CD4-positive, alpha-beta T cell treated with Interleukin-6 for 4 hours (primary cell): ENCODE results near the gene FGA.
"Not testable (repeated sequence)": the region's sequence is repeated elsewhere in the genome, so short reads cannot be mapped to it uniquely, and the experiment has no call there.

Source experiments
- DNase-seq: peaks from one replicate; pipeline ENCODE4 v3.0.0-alpha.2; 2020; ENCODE audit warnings: mixed read lengths

Gene FGA

DNA sequence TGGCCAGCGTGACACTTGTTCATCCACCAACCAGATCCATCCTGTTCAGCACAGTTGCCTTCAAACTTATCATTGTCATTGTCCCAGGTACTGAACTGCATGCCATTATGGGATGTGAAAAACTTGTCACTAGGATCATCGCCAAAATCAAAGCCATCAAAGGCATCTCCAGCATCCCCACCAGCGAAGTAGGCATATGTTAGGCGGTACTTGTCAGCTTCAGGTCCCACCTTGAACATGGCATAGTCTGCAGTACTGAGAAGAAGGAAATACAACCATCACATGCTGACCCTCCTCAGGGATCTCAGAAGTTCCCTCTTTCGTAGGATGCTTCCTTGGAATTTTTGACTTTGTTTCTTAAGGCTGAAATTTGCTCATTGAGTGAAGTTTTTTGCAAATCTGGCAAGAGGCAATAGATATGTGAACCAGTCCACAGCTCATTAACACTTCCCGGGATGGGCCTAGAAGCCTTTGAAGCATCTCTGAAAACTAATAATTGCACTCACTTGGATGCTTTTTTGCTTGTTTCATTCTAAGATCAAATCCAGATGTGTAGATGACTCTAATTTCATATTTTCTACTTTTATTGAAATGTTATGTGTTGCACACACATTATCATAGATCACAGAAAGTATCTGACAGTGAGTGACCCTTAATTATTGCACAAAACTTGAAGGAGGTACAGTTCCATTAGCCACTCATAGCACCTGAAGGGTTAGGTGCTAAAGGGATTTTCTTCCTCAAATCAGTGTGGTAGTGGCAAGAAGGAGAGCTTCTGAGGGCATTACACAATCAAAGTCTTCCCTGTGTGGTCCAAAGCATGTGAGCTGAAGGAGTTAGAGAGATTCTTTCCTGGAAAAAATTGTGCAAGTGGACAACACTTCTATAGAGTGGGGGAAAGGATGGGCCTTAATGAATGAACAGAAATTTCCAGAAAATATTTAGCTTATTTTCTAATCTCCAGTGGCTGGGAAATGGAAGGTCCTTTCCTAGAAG is 16.5 kb upstream of the FGA start:
- DNase-seq, result no peak

DNA sequence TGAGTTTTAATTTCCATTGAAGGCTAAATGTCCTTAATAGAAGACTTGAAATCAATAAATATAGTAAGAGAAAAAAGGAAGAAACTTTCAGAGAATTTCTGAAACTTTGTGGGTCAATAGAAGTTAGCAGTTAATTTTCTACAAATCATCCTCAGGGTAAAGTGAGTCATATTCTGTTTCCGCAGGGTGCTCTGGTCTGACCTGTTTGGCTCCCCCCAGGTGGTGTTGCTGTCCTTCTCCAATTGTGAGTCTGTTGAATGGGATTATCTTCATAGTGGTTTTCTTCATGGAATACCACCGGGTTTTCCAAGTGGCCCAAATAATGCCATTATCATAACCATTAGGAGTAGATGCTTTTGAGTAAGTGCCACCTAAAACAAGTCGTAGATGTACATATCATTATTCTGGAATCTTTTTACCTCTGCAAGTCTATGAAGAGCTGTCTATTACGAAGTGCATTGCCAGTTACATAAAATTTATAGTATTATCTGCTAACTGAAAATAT is 14.2 kb upstream of the FGA start:
- DNase-seq, result no peak

DNA sequence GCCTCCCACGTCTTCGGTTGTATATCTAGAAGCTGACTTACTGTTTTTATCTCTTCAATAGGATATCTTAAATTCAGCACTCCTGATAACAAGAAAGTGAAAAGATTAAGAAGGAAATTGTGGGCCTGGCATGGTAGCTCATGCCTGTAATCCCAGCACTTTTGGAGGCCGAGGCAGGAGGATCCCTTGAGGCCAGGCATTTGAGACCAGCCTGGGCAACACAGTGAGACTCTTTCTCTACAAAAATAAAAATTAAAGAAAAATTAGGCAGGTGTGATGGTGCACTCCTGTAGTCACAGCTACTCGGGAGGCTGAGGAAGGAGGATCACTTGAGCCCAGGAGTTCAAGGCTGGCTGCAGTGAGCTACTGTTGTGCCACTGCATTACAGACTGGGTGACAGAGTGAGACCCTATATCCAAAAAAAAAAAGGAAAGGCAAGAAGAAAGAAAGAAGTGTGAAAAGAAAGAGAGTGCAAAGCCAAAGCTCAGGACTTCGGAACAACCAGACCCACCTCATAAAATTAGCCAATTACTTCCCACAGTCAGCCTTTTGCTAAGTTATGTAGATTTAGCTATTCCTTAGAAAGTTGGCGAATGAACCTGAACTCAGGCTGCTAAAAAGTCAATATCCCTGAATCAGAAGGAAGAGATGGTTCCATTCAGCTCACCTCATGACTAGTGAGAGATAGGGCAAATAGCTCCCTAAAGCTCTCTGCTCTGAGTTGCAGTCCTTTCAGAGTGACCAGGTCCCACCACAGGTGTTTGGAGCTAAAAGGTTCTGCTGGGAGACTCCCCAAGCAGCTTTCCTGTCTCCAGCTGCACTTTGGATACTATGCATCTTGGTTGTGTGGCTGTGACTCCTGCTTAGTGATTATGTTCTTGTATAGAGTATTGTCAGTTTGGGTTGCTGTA is 12.7 kb upstream of the FGA start:
- no peak for DNase-seq

DNA sequence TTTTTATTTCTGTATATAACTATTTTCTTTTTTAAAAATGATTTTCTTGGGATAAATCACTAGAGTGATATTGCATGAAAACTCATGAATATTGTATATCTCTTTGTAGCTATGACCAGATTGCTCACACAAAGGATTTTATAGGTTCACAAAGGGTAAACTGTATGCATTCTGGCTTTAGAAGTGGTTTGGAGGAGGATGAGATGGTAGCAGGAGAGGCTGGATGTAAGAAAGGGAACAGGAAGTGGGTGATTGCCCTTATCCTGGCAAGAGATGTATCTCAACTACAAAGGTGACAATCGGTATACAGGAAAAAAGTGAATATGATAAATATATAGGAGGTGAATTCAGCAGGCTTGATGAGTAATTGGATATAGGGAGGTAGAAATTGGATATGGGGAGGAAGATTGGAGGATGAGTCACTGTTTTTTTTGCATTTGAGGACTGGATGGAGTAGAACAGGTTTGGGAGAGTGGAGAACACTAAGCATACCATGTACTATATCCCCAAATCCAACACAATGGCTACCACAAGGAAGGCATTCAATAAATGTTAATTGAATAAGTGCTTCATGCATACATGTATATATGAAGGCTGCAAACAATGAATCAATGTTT is 12.0 kb upstream of the FGA start:
- no peak for DNase-seq

DNA sequence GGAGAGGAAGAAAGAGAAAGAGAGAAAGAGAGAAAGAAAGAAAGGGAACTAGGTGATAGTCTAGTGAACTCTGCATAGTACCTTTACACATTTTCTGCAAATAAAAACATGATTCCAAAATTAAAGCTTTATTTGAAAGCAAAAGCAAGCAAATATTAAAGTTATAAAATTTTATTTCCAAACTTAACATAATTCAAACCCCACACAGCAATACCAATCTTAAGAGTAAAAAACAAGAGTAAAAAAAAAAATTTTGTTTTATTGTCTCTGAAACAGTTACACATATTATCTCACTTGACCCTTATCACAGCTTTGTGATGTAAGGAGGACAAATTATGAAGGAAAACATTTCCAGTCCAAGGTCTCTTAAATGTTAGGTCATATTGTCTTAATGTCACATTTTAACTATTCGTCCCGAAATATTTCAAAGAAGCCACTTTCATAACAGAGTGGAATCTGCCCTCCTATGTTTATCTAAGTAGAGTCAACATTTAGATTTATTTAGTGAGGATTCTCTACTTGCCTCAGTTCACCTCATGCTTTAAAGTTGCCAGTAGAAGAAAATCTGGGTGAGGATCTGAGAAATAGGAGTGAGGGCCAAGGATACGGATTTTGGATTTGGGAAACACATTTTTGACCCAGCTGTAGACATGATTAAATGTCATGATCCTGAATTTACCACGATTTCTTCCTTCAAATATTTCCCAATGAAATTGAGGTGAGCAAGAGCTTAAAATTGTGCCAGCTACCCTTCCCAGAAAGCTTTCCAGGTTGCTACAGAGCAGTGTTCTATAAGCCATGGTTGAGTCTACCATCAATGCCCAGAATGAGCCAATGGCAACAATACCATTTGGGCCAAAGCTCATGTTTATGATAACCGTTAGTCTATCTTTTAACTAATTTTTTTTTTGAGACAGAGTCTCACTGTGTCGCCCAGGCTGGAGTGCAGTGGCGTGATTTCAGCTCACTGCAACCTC is 7.5 kb upstream of the FGA start:
- no peak for DNase-seq

DNA sequence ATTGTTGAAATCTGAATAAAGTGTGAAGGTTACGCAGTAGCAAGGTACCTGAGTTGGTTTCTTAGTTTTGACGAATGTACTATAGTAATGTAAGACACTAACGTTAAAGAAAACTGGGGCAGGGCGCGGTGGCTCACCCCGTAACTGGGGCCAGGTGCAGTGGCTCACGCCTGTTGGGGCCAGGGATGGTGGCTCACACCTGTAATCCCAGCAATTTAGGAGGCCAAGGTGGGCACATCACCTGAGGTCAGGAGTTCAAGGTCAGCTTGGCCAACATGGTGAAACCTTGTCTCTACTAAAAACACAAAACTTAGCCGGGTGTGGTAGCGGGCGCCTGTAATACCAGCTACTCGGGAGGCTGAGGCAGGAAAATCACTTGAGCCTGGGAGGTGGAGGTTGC is 6.7 kb upstream of the FGA start:
- DNase-seq, result not testable (repeated sequence)

DNA sequence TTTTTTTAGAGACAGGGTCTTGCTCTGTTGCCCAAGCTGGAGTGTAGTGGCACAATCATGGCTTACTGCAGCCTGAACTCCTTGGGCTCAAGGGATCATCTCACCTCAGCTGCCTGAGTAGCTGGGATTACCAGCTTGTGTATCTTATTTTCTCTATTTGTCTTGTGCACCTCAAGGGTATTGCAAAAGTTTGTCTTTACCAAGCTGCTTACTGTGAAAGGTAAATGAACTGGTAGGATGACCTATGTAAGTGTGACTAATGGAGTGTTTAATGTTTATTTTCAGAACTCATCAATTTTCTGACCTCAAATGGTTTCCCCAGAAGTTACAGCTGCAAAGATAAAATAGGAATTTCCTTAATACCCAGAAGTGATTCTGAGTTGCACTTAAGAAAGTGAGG is 5.3 kb upstream of the FGA start:
- DNase-seq, result no peak

DNA sequence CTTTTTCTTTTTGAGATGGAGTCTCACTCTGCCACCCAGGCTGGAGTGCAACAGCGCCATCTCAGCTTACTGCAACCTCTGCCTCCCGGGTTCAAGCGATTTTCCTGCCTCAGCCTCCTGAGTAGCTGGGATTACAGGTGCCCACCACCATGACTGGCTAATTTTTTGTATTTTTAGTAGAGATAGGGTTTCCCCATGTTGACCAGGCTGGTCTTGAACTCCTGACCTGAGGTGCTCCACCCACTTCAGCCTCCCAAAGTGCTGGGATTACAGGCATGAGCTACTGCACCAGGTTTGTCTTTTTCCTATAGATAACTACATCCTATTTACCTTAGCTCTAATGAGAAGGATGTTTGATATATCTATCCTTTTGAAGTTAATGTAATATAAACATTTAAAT is 3.8 kb upstream of the FGA start:
- not testable (repeated sequence) for DNase-seq

DNA sequence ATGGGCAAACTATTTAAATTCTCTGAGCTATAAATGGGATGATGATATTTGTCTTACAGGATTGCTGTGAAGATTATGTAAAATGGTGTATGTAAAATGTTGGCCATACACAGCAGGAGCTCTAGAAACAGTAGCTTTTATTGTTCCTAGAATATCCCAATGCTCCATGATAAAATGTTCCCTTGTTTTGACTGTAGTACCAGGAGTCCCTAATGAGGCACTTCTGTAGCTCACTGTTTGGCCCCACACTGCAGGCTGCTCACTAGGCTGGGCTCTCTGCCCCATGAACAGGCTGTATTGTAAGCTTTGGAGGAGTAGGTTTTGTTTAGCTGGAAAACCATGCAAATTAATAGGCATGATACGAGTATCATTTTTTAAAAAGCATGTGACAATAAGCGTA is 3.3 kb upstream of the FGA start:
- DNase-seq, result no peak

DNA sequence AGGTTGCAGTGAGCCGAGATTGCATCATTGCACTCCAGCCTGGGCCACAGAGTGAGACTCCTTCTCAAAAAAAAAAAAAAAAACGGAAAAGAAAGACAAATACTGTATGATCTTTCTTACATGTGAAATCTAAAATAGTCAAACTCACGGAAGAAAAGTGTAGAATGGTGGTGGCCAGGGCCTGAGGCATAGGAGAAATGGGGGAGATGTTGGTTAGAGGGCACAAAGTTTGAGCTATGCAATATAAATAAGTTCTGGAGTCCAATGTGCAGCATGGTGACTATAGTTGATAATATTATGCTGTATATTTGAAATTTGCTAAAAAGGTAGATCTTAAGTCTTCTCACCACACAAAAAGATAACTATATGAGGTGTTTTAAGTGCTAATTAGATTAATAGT is 1.3 kb upstream of the FGA start:
- no peak for DNase-seq

DNA sequence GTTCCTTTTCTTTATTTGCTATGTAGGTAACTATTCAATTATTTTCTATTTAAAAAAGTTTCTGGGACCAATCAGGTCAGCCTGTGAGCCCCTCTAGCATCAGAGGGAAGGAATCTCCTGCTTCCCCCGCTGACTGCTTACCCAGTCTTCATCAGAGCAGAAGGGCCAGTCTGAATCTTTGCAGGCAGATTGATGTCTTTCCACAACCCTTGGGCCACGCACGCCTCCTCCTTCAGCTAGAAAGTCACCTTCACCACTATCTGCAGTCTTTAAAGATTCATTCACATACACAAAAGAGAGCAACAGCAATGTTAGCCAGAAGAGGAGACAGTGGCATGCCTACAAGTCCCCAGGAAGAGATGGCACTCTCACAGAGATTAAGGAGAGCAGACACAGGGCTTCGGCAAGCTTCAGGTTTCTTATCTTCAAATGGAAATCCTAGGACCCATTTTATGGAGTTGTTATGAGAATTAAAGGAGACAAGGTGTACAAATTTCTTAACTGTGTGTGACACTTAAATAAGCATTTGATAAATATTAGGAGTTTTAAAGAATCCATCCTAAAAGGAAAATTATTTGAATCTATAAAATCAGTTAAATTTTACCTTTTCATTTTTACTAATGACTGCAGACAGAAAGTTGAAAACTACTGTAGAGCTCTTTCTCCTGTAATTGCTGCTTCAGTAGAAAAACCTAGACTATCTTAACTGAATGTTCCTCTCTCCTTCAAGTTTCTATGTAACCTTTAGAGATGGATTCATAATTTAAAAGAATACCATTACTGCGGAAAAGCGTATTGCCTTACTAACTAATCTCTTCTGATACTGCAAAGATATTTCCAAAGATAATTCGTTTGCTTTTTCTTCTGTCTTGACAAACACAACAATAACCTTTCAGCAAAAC is 995 bp downstream of the FGA start:
- DNase-seq, result no peak

DNA sequence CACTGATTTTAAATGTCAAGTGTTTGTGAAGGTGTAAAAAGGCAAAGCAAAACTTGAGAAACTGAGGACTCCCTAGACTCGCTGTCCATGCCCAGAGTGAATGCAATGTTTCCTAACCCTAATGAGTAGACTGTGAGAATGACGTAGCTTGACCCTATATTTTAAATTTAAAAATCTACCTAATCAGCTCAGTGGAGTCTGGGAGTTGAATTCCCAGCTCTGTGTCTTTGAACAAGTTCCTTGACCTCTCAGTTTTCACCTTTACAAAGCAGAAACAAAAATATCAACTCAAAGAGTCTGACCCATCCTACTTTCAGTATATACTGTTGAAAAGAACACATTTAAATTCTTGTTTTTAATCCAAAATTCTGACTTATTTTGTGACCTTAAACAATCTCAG is 2.3 kb downstream of the FGA start:
- no peak for DNase-seq

DNA sequence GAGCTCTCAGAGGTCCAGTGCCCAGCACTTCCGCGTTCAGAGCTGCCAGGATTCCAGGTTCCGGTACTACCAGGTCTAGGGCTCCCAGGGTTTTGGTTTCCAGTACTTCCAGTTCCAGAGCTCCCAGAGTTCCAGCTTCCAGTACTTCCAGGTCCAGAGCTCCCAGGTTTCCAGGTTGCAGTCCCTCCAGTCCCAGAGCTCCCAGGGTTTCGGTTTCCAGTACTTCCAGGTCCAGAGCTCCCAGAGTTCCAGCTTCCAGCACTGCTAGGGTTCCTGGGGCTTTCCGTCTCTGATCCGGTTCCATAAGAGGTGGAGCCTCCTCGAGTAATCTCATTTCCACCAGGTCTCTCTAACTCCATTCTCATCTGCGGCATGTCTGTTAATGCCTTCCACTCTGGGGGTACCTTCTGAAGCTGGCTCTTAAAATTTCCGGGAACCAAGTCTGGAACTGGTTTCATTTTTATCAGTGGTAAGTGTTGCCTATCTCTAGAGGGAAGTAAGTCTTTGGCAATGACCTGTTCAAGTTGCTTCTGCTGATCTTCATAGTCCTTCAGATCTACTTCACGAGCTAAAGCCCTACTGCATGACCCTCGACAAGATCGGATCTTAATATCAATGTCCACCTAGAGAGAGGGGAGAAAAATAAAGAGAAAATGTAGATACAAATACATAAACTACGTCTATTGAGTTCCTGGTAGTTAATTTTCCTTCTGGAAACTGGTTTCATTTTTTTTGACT is 4.1 kb downstream of the FGA start:
- no peak for DNase-seq

DNA sequence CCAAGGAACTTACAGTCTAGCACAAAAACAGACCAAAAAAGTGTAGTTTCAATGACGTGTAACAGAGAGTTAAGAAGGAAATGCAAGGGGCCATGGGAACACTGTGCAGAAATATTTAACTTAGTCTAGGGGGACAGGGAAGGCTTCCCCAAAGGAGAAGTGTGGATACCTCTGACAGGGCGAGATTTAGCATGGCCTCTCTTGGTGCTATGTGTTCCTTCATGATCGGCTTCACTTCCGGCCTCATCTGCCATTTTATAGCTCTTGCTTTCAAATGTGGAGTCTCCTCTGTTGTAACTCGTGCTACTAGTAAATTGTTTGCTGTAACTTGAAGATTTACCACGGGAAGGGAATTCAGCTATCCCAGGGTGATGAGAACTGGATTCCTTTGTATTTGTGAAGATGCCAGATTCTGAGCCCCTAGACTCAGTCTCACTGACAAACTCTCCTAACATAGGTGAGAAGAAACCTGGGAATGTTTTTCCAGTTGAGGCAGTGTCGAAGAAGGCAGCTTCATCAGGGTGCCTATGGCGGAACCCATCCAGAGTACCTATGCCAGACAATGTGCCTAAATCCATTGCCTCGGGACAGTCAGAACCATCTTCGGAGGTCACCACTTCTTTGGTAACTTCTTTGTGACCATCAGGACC is 5.0 kb downstream of the FGA start:
- DNase-seq, result no peak

DNA sequence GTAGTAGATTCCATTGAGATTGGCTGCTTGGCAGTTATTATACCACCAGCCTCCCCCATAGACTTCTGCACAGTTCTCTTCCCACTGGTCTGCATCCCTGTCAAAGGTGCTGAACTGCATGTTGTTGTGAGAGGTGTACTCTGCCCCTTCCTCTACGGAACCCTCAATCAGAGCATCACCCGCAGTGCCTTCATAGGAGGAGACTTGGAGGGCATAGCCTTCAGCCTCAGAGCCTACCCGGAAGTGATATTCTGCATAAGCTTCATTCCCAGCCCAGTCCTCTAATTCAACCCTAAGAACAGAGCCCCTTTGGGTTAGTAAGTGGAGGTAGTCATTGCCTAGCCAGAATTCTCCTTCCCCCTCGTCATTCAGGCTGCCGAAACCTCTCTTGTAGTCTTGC is 6.3 kb downstream of the FGA start:
- DNase-seq, result no peak

DNA sequence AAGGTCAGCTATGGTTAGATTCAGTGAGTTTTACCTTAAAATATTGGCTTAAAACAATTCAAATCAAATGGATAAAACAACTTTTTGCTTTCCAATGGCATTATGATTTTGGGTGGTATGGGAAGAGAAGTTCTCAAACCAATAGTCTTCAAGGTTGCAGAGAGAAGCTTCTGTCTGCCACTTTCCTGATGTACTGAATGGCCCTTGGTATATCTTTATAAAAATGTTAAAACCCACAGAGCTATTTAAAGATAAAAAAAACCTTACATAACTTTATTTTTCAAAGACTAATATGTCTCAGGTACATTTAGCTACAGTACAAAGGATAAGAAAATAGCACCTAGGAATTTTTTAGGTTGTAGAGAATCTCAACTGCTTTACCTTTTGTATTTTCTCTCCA is 6.9 kb downstream of the FGA start:
- DNase-seq, result no peak

DNA sequence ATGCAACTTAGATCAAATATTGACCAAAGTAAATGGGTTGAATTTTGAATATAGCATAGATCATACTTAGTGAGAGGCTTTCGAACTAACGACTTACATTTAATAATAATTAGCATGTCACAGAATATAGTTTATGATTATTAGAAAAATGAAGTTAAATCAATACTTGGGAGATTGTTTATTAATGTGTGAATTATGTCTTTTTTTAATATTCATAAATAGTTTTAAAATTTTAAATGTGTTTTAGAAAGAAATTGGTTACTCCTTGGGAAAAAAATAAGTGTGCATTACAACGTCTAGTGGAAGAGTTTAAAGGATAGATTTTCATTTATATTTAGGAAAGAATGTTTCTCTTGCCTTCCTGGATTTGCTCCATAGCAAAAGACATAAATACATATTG is 7.3 kb downstream of the FGA start:
- DNase-seq, result no peak

DNA sequence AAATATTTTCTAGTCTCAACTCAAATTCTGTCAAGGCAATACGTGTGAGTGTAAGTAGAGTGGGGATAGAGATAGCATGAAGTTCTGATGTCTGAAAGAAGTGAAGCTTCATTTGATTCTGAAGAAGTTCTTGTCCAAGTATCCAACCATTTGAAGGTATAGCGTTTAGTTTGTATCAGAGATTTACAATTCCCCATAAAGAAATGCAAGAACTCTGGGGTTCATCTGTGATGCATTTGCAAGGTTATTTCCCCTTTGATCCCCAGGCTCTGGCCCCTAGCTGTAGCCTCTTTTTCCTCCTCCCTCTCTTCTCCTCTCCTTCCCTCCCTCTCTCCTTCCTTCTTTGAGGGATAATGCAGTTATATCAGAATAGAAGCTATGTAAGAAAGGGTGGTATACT is 7.8 kb downstream of the FGA start:
- DNase-seq, result no peak

DNA sequence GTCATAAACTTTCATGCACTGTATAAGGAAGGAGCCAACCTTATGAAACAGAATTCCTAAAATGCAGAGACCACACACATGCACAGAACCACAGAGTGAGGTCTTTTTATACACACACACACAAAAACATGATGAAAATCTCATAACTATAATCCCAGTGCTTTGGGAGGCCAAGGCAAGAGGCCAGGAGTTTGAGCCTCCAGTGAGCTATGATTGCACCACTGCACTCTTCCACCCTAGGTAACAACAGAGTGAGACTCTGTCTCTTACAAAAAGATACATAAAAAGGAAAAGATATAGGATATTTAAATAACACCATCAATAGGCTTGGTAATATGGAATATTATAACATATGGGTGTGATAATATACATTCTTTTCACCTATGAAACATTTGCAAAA is 10.6 kb downstream of the FGA start:
- DNase-seq, result no peak

DNA sequence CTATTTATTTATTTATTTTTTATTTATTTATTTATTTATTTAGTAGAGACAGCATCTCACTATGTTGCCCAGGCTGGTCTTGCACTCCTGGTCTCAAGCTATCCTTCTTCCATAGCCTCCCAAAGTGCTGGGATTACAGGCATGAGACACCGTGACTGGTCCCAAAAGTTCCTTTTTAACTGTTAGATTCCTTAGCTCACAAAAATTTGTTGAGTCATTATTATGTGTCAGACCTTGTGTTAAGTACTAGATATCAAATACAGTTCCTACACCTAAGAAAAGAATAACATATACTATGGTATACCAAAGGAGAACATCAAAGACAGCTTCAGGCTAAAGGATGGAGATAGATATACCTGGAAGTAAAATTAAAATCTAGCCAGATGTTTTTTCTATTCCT is 11.6 kb downstream of the FGA start:
- no peak for DNase-seq
